ENCODE data around the gene ASB2. TPM values are rescaled to one million over a fixed set of nuclear protein-coding genes. Genes with fewer than 3 reads are reported as not detected.

Gene ASB2
- total and polyA plus RNA-seq, 2 of the 4 experiments (the other 2 are of a cell fraction), result 0.54 to 0.77 TPM

GRCh38 chr14:93928184-93929047, 48.0 kb downstream of the ASB2 start (continued):
- no peak for TF ChIP-seq NFE2L2 (IDR thresholded peaks at IDR 0.05; ENCODE audit: low read depth, low read length)

- H2BK20ac ChIP-seq (ENCODE audit: low read depth, low read length), result no peak overlapping the region
- H3K23ac ChIP-seq (ENCODE audit: low read depth, low read length), result no peak overlapping the region
- H2AK5ac ChIP-seq (ENCODE audit: low read depth, low read length), result no peak overlapping the region
- dilution Hi-C loops (cut with HindIII; ENCODE audit: low sequenced_read_pairs, unreplicated experiment), result no loop called here
- ChIA-PET CTCF (no interaction called here), POLR2A (ENCODE audit: unreplicated experiment) (no interaction called here)
- no peaks in the 10 kb centered on the region for H3K4me1 ChIP-seq (ENCODE audit: control insufficient read depth, insufficient read depth, low read length)
- in situ Hi-C loops (cut with MboI; ENCODE audit: low sequenced_read_pairs), result no loop called here
- no peak overlapping the region for H4K5ac ChIP-seq (ENCODE audit: low read depth, low read length)
- H3K9me3 ChIP-seq (ENCODE audit: control insufficient read depth, insufficient read depth, low read length), result no peaks in the 10 kb centered on the region
- H3K36me3 ChIP-seq (ENCODE audit: control insufficient read depth, insufficient read depth, low read length), result no peaks in the 10 kb centered on the region
- H3K4ac ChIP-seq (ENCODE audit: low read depth, low read length), result no peak overlapping the region
- no peak overlapping the region for H3K4me2 ChIP-seq (ENCODE audit: low read depth, low read length)
- H2BK5ac ChIP-seq (ENCODE audit: low read depth, low read length, poor library complexity, severe bottlenecking), result no peak overlapping the region
- no peaks in the 10 kb centered on the region for H4K20me1 ChIP-seq (ENCODE audit: insufficient read depth, low read length)
- H4K8ac ChIP-seq (ENCODE audit: low read depth in 2 of 2, low read length in 2 of 2), result no peak overlapping the region
- 51% methylated on average over 2 of the region's 6 CpGs; no CpG with 5 or more reads in 1 of the 2 experiments for WGBS, 2 experiments (ENCODE audit: extremely low coverage in 2 of 2, insufficient read length in 1 of 2)
- peaks cover 24% of the 10 kb centered on the region for H3K27me3 ChIP-seq (ENCODE audit: control insufficient read depth, insufficient read depth, low read length)
- H3K27ac ChIP-seq (ENCODE audit: insufficient read depth, low read length), result no peak overlapping the region
- H3K9me1 ChIP-seq (ENCODE audit: insufficient read depth, low read length), result no peaks in the 10 kb centered on the region
- DNase-seq (no peak), ATAC-seq (ENCODE audit: low read depth) (no peak)
- H2BK120ac ChIP-seq (ENCODE audit: low read depth, low read length), result no peak overlapping the region
- H3K18ac ChIP-seq (ENCODE audit: low read depth, low read length), result no peak overlapping the region
- no peak overlapping the region for H4K91ac ChIP-seq (ENCODE audit: insufficient read depth, low read depth, low read length)
- no peak overlapping the region for H2AK9ac ChIP-seq (replicated peaks; ENCODE audit: low read depth, low read length, poor library complexity)
- H2AFZ ChIP-seq (replicated peaks; ENCODE audit: low read length, poor library complexity), result no peak overlapping the region
- no peak for TF ChIP-seq FOS (IDR thresholded peaks at IDR 0.05; ENCODE audit: low read depth, low read length)
- TF ChIP-seq CEBPB (IDR thresholded peaks at IDR 0.05; ENCODE audit: low read depth, low read length), result no peak
- no peak for TF ChIP-seq MXI1 (IDR thresholded peaks at IDR 0.05; ENCODE audit: borderline replicate concordance, low read depth, low read length)
- TF ChIP-seq MAZ (IDR thresholded peaks at IDR 0.05; ENCODE audit: borderline replicate concordance, low read depth, low read length), result no peak
- TF ChIP-seq CHD1 (IDR thresholded peaks at IDR 0.05; ENCODE audit: low read depth, low read length), result no peak
- TF ChIP-seq USF2 (IDR thresholded peaks at IDR 0.05; ENCODE audit: low read depth, low read length), result no peak
- TF ChIP-seq ELK1 (IDR thresholded peaks at IDR 0.05; ENCODE audit: borderline replicate concordance, low read depth, low read length), result no peak
- no peak for TF ChIP-seq SMC3 (IDR thresholded peaks at IDR 0.05; ENCODE audit: low read depth, low read length)
- H3K9ac ChIP-seq (ENCODE audit: low read depth, low read length), result no peak overlapping the region
- BruUV-seq (replicated peaks), result no TSS peak
- intact Hi-C loops (cut with micrococcal nuclease), result no loop called here
- no peak overlapping the region for H3K14ac ChIP-seq (replicated peaks; ENCODE audit: low read depth, low read length)
- H3K56ac ChIP-seq (ENCODE audit: extremely low read depth, insufficient read depth, low read length), result no peak overlapping the region
- no peaks in the 10 kb centered on the region for H3K79me1 ChIP-seq (ENCODE audit: low read depth in 1 of 2, low read length in 2 of 2)
- H3K4me3 ChIP-seq (ENCODE audit: insufficient read depth, low read depth, low read length), result no peak overlapping the region
- H2BK15ac ChIP-seq (ENCODE audit: low read depth, low read length), result no peak overlapping the region
Measured at GRCh38 chr14:93927800-93928145, 48.6 kb downstream of the ASB2 start.

Measured in IMR-90 (cell line).